Endothelial cell of umbilical vein (primary cell): Measurements from ENCODE around the gene DGUOK. TPM values are rescaled to one million over a fixed set of nuclear protein-coding genes. Genes with fewer than 3 reads are reported as not detected.

ENCODE experiments used
- BruUV-seq: library from RNA; stranded (reverse); fragments of 400-500 nt; replicated peaks from 2 replicates; lab custom pipeline; 2021; lab: Mats Ljungman, UMichigan
- CTCF ChIA-PET: fragments of 300-600, 350-600 bp; sonication (Branson Sonifier 250); formaldehyde crosslinking; loops from one replicate; lab custom pipeline; 2021; ENCODE audit warnings: antibody characterized with exemption, inconsistent platforms; lab: Charles Lee
- POLR2A ChIA-PET: fragments of 300-600, 350-600 bp; sonication (Branson Sonifier 250); formaldehyde crosslinking; loops from one replicate; lab custom pipeline; 2021; ENCODE audit warnings: antibody characterized with exemption, inconsistent platforms; lab: Charles Lee
- DNase-seq: peaks from one replicate; pipeline ENCODE4 v3.0.0-alpha.2; 2011; ENCODE audit warnings: low read depth, low spot score
- FAIRE-seq: peaks from 2 replicates; lab custom pipeline; 2011; peaks lifted over from hg19 to GRCh38; lab: Jason Lieb, UNC
- H2AFZ ChIP-seq: 2 replicates; pipeline ENCODE4 v1.6.0; 2012; ENCODE audit warnings: low read depth, low read length, control low read depth, inconsistent platforms
- H3K27ac ChIP-seq: 2 replicates; pipeline ENCODE4 v1.5.1; 2011; ENCODE audit warnings: low read depth, mild to moderate bottlenecking, control low read depth, low read length, moderate library complexity; ENCODE audit not compliant: insufficient read depth
- H3K27me3 ChIP-seq, 2 experiments: 2 replicates each; pipeline versions ENCODE4 v1.6.0 to v1.6.1; 2011; ENCODE audit warnings: low read length in 2 of 2, mixed read lengths in 1 of 2; ENCODE audit not compliant: control insufficient read depth in 2 of 2, insufficient read depth in 2 of 2
- H3K36me3 ChIP-seq, 2 experiments: 2 replicates in 1 of 2; 3 replicates in 1 of 2; pipeline ENCODE4 v1.5.1; 2011; ENCODE audit warnings: low read length in 2 of 2, mild to moderate bottlenecking in 1 of 2, moderate library complexity in 1 of 2; ENCODE audit not compliant: control insufficient read depth in 2 of 2, insufficient read depth in 2 of 2; ENCODE audit errors: extremely low read depth in 1 of 2
- H3K4me1 ChIP-seq: 3 replicates; pipeline ENCODE4 v1.5.1; 2011; ENCODE audit warnings: mild to moderate bottlenecking, low read length; ENCODE audit not compliant: control insufficient read depth, insufficient read depth; ENCODE audit errors: extremely low read depth
- H3K4me2 ChIP-seq: 2 replicates; pipeline ENCODE4 v1.6.1; 2011; ENCODE audit warnings: low read length, control low read depth, mixed read lengths; ENCODE audit not compliant: insufficient read depth
- H3K4me3 ChIP-seq, 3 experiments: fragments of 200-600 bp in 1 of 3; sonication (generic), shearing (Covaris generic) in 1 of 3; replicated peaks in 1 of 3; 2 replicates each; pipeline ENCODE4 v1.5.1; 2011 to 2016; ENCODE audit warnings: control low read depth in 3 of 3, low read length in 3 of 3, mild to moderate bottlenecking in 2 of 3, inconsistent platforms in 1 of 3, low read depth in 1 of 3, moderate library complexity in 1 of 3; ENCODE audit not compliant: insufficient read depth in 1 of 3
- H3K79me2 ChIP-seq: 2 replicates; pipeline ENCODE4 v1.6.0; 2012; ENCODE audit warnings: low read length, inconsistent platforms; ENCODE audit not compliant: control insufficient read depth, insufficient read depth
- H3K9ac ChIP-seq: replicated peaks from 2 replicates; pipeline ENCODE3; 2011; ENCODE audit warnings: low read length, control low read depth; ENCODE audit not compliant: insufficient read depth; ENCODE audit errors: extremely low read depth
- H3K9me1 ChIP-seq: replicated peaks from 3 replicates; pipeline ENCODE4 v1.6.0; 2011; ENCODE audit warnings: mild to moderate bottlenecking, low read length; ENCODE audit not compliant: control insufficient read depth, insufficient read depth; ENCODE audit errors: extremely low read depth
- H3K9me3 ChIP-seq: replicated peaks from 2 replicates; pipeline ENCODE4 v1.5.1; 2012; ENCODE audit warnings: low read length, inconsistent platforms; ENCODE audit not compliant: control insufficient read depth, insufficient read depth
- H4K20me1 ChIP-seq: replicated peaks from 2 replicates; pipeline ENCODE3; 2011; ENCODE audit warnings: mild to moderate bottlenecking, low read length; ENCODE audit not compliant: control insufficient read depth, insufficient read depth; ENCODE audit errors: extremely low read depth
- CTCF ChIP-seq, 2 donors: IDR thresholded peaks; 1 replicate in 1 of 2; 2 replicates in 1 of 2; pipeline ENCODE4 v1.5.1; 2011; ENCODE audit warnings: low read length in 2 of 2, mild to moderate bottlenecking in 2 of 2, moderate library complexity in 2 of 2, control low read depth in 1 of 2, inconsistent platforms in 1 of 2, low read depth in 1 of 2; ENCODE audit not compliant: insufficient read depth in 1 of 2; ENCODE audit errors: extremely low read depth in 1 of 2
- EZH2 ChIP-seq: IDR thresholded peaks from 2 replicates; pipeline ENCODE4 v1.6.1; 2012; ENCODE audit warnings: borderline replicate concordance, low read depth, mild to moderate bottlenecking, moderate library complexity, low read length, inconsistent platforms; ENCODE audit not compliant: severe bottlenecking
- FOS ChIP-seq: IDR thresholded peaks from 2 replicates; pipeline ENCODE4 v1.6.1; 2011; ENCODE audit warnings: mild to moderate bottlenecking, low read length, moderate library complexity, borderline replicate concordance; ENCODE audit not compliant: insufficient read depth
- GATA2 ChIP-seq: IDR thresholded peaks from 2 replicates; pipeline ENCODE4 v1.7.0; 2011; ENCODE audit warnings: low read depth, mild to moderate bottlenecking, moderate library complexity, mixed read lengths, low read length; ENCODE audit not compliant: insufficient read length, insufficient read depth
- JUN ChIP-seq: IDR thresholded peaks from 2 replicates; pipeline ENCODE4 v1.6.1; 2011; ENCODE audit warnings: borderline replicate concordance, low read depth; ENCODE audit not compliant: insufficient read length, insufficient read depth
- MAX ChIP-seq: IDR thresholded peaks from 2 replicates; pipeline ENCODE4 v1.6.1; 2011; ENCODE audit not compliant: insufficient read depth, insufficient read length
- MYC ChIP-seq: IDR thresholded peaks from one replicate; pipeline ENCODE4 v1.6.1; 2011; ENCODE audit warnings: mild to moderate bottlenecking, low read depth, low read length
- POLR2A ChIP-seq: IDR thresholded peaks from 2 replicates; pipeline ENCODE4 v1.6.1; 2012; ENCODE audit warnings: low read depth, mild to moderate bottlenecking, control low read depth, low read length
- POLR2AphosphoS5 ChIP-seq: IDR thresholded peaks from 2 replicates; pipeline ENCODE4 v1.6.1; 2012; ENCODE audit warnings: low read depth, mild to moderate bottlenecking, control low read depth, low read length, moderate library complexity; ENCODE audit not compliant: insufficient read depth
- dilution Hi-C: fragments of 300-500 bp; cut with MboI; formaldehyde crosslinking; loops from one replicate; pipeline ENCODE4 v1.15.0; 2019; ENCODE audit warnings: low sequenced_read_pairs; ENCODE audit not compliant: extremely low pct_ligation_motif_present
- intact Hi-C: fragments of 100-400 bp; cut with micrococcal nuclease; formaldehyde crosslinking; loops from one replicate; pipeline ENCODE4 v1.10.0; 2022
- polyA plus RNA-seq, 4 experiments: library from polyadenylated mRNA; depleted of rRNA in 3 of 4; stranded (reverse) in 3 of 4; unstranded in 1 of 4; fragments of >200 nt; gene quantifications; 2 replicates each; pipeline versions ENCODE4 v1.2.1 to v1.2.3, GENCODE V29; 2011 to 2012; ENCODE audit warnings: missing spikeins in 1 of 4
- total RNA-seq: library from RNA; stranded (reverse); gene quantifications from 2 replicates; pipeline ENCODE4 v1.2.3, GENCODE V29; 2021

Gene DGUOK
- total and polyA plus RNA-seq, 2 donors (not counting 3 experiments of a cell fraction or from before 2014, with no cell fraction given) = 51.8 to 77.5 TPM

- H3K4me2 ChIP-seq = no peak overlapping the region
- H3K27ac ChIP-seq = no peak overlapping the region
- FAIRE-seq (peak; percentile 62), DNase-seq (no peak)
- H3K9ac ChIP-seq = no peak overlapping the region
- no peak overlapping the region for H3K4me3 ChIP-seq
- no peak for TF ChIP-seq CTCF (IDR thresholded peaks at IDR 0.05; ENCODE audit: extremely low read depth in 1 of 2, insufficient read depth in 1 of 2, low read depth in 1 of 2, low read length in 2 of 2)
- no peak for TF ChIP-seq POLR2AphosphoS5
- no peak for TF ChIP-seq POLR2A
- TF ChIP-seq JUN = no peak
- TF ChIP-seq EZH2 = no peak
- no peak for TF ChIP-seq GATA2
- no peak for TF ChIP-seq MYC
- no peak for TF ChIP-seq FOS
- TF ChIP-seq MAX = no peak
- dilution Hi-C loops (no loop called here), intact Hi-C loops (no loop called here)
- no peaks in the 10 kb centered on the region for H4K20me1 ChIP-seq
- H2AFZ ChIP-seq = no peak overlapping the region
- BruUV-seq = no TSS peak
- H3K36me3 ChIP-seq = no peaks in the 10 kb centered on the region
- POLR2A ChIA-PET = no interaction called here
- H3K9me1 ChIP-seq = no peaks in the 10 kb centered on the region
- H3K27me3 ChIP-seq = no peaks in the 10 kb centered on the region
- H3K4me1 ChIP-seq = peaks cover 6% of the 10 kb centered on the region
- CTCF ChIA-PET = interaction anchor here (0.8 to 1.9 kb wide), 3 partner anchors 21 to 278 kb away, joined by 3 to 7 read pairs (median 5); no protein-coding TSS in a partner anchor
- H3K9me3 ChIP-seq = no peaks in the 10 kb centered on the region
- no peaks in the 10 kb centered on the region for H3K79me2 ChIP-seq
These were observed 45.0 kb downstream of the DGUOK start for GRCh38 chr2:73971722-73972121.
